Pancreas (tissue), 10 donors: ENCODE data around the gene LDLRAP1. TPM values are rescaled to one million over a fixed set of nuclear protein-coding genes. Genes with fewer than 3 reads are reported as not detected.

Experiments
- ATAC-seq, 4 donors: fragments of 200-7000 bp; cut with Tn5 transposase; one replicate each; pipeline versions ENCODE4 v1.8.0 to v1.9.1; 2020; ENCODE audit warnings: mild to moderate bottlenecking in 4 of 4, moderate library complexity in 4 of 4
- DNase-seq, 6 donors: peaks; one replicate each; pipeline ENCODE4 v3.0.0-alpha.2; 2020
- FAIRE-seq: peaks from 2 replicates; lab custom pipeline; 2012; peaks lifted over from hg19 to GRCh38; lab: Jason Lieb, UNC
- H3K27ac ChIP-seq, 4 donors: fragments of 200-600 bp; sonication (generic); 1 replicate in 3 of 4; 2 replicates in 1 of 4; pipeline versions ENCODE4 v1.5.0 to v1.8.0; 2020
- H3K27me3 ChIP-seq, 4 donors: fragments of 200-600 bp; one replicate each; pipeline ENCODE4 v1.8.0; 2021
- H3K36me3 ChIP-seq, 3 donors: fragments of 200-600 bp; sonication (generic) in 1 of 3; one replicate each; pipeline versions ENCODE4 v1.5.0 to v1.8.0; 2020 to 2021
- H3K4me1 ChIP-seq, 3 donors: fragments of 200-600 bp; one replicate each; pipeline ENCODE4 v1.8.0; 2021
- H3K4me3 ChIP-seq, 4 donors: fragments of 200-600 bp; sonication (generic) in 2 of 4; one replicate each; pipeline versions ENCODE4 v1.5.0 to v1.8.0; 2020 to 2021
- H3K9me3 ChIP-seq, 4 donors: fragments of 200-600 bp; one replicate each; pipeline ENCODE4 v1.8.0; 2021
- CTCF ChIP-seq, 4 donors: fragments of 200-600 bp; sonication (generic) in 3 of 4; IDR thresholded peaks; one replicate each; pipeline versions ENCODE4 v1.5.0 to v1.8.0; 2021; ENCODE audit warnings: antibody characterized with exemption in 4 of 4
- WGBS, 2 donors: extraction: QIAGEN DNeasy Blood & Tissue Kit; methylation state at CpG; one replicate each; pipeline ENCODE4 v1.1.7; 2013; 5-methylcytosine and 5-hydroxymethylcytosine counted together
- intact Hi-C, 3 donors: fragments of 100-400 bp; cut with DNase I; formaldehyde crosslinking; loops; one replicate each; pipeline versions ENCODE4 v1.11.1 to v1.14.2; 2022
- polyA plus RNA-seq, 2 donors: library from polyadenylated mRNA; stranded (reverse); fragments of 200-250 nt; gene quantifications; one replicate each; pipeline ENCODE4 v1.2.3, GENCODE V29; 2013
- total RNA-seq, 6 donors: library from RNA; stranded (reverse); fragmentation: NEBNext Ultra II Directional in 4 of 6; extraction: Animal tissue kit (Norgen Biotek cat#: 25700) in 4 of 6; gene quantifications; one replicate each; pipeline versions ENCODE4 v1.2.1 to v1.2.4, GENCODE V29; 2021 to 2023
- donor health status: healthy with polysubstance abuse.
- donor health status: DM: no; HTN: no; CAD: no; lungs with moderate emphysema.
- donor health status: DM: no; HTN: no; CAD: no.
- donor health status: control.
- donor health status: control.
- donor health status: Bipolar disorder and iron deficiency.
- donor health status: DM: yes; HTN: yes; CAD: no.
- donor health status: DM: no; HTN: no; CAD: no.
- donor health status: DM: no; HTN: no; CAD: no.
- donor health status: DM: yes; HTN: yes; CAD: no.

Gene LDLRAP1
- total and polyA plus RNA-seq, 8 donors: 21.0 to 71.9 (median 23.7) TPM

DNA sequence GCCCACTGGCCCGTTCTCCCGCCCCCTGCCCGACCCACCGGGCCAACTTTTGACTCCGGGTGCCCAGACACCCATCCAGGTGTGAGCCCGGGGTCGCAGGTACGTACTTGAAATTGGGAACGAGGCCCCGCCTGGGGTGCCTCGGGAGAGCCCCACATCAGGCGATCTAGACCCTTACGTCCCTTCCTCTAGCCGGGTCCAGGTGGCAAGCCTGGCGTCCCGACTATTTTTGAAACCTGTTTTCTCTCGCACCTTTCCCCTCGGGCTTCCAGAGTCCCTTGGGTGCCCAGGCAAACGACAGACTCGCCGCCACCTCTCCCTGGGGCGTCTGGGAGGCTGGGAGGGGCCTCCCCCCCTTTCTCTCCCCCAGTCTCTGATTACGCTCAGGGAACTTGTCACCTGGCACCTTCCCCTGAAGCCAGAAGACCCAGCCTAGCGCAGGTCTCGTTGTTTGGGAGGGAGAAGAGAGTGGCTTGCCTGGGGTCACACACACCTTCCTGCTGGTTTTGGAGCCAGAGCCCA lies 898 bp downstream of the LDLRAP1 start:
- DNase-seq (peak; percentile 74 to 87 (median 80)), ATAC-seq (peak; percentile 69 to 76 (median 74))

GRCh38 chr1:25544819-25545218 lies 1.4 kb downstream of the LDLRAP1 start:
- no peaks in the 10 kb centered on the region for H3K36me3 ChIP-seq
- FAIRE-seq (no peak), DNase-seq (peak in 5 of 6 donors; percentile 62 to 75 (median 68)), ATAC-seq (peak; percentile 31 to 58 (median 40))
- H3K4me3 ChIP-seq: peak overlapping the region in 3 of 4 donors; percentile 95 to 98 (median 96)
- WGBS, 2 donors: 10 to 17% methylated on average over 6 of the region's 6 CpGs
- no peak for TF ChIP-seq CTCF (IDR thresholded peaks at IDR 0.05)
- H3K27me3 ChIP-seq: no peaks in the 10 kb centered on the region
- H3K4me1 ChIP-seq: peaks cover 22 to 43% (median 30%) of the 10 kb centered on the region in 3 donors
- no peaks in the 10 kb centered on the region for H3K9me3 ChIP-seq
- intact Hi-C loops: no loop called here
- H3K27ac ChIP-seq: peak overlapping the region; percentile 78 to 91 (median 83)

More for the DNA sequence above, 898 bp downstream of the LDLRAP1 start:
- WGBS, 2 donors: 2 to 3% methylated on average over 25 of the region's 25 CpGs
- no peak for TF ChIP-seq CTCF (IDR thresholded peaks at IDR 0.05)
- Histone ChIP-seq H3K36me3 (no peaks in the 10 kb centered on the region), H3K27ac (peak overlapping the region; percentile 78 to 91 (median 83)), H3K4me3 (peak overlapping the region; percentile 87 to 98 (median 96)), H3K9me3 (no peaks in the 10 kb centered on the region), H3K4me1 (peaks cover 18 to 38% (median 25%) of the 10 kb centered on the region in 3 donors), H3K27me3 (no peaks in the 10 kb centered on the region)
- no peak for FAIRE-seq
- intact Hi-C loops: no loop called here

DNA sequence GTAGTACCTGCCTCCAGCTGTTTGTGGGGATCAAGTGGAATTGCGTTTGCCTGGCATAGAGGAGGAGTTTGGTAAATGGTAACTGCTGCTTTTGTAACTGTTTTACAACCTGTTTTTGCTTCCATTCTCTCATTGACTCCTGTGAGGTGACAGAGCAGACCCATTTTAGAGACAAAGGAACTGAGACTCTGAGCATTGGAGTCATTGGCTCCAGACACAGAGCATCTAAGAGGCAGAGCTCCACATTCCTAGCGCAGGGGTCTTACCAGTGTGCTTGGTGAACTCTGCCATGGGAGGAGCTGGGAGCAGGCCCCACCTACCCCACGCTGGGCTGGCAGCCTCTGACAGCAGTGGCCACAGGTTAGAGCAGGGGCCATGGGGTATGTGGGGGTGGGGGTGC lies 2.4 kb downstream of the LDLRAP1 start:
- no peak for ATAC-seq
- H3K36me3 ChIP-seq: no peaks in the 10 kb centered on the region
- peaks cover 31 to 53% (median 39%) of the 10 kb centered on the region in 3 donors for H3K4me1 ChIP-seq
- FAIRE-seq: no peak
- intact Hi-C loops: no loop called here
- 44 to 58% methylated on average over 3 of the region's 3 CpGs for WGBS, 2 donors
- DNase-seq: no peak
- no peak for TF ChIP-seq CTCF (IDR thresholded peaks at IDR 0.05)
- no peaks in the 10 kb centered on the region for H3K9me3 ChIP-seq
- H3K4me3 ChIP-seq: peak overlapping the region in 1 of 4 donors; percentile 96
- H3K27me3 ChIP-seq: no peaks in the 10 kb centered on the region
- no peak overlapping the region for H3K27ac ChIP-seq

DNA sequence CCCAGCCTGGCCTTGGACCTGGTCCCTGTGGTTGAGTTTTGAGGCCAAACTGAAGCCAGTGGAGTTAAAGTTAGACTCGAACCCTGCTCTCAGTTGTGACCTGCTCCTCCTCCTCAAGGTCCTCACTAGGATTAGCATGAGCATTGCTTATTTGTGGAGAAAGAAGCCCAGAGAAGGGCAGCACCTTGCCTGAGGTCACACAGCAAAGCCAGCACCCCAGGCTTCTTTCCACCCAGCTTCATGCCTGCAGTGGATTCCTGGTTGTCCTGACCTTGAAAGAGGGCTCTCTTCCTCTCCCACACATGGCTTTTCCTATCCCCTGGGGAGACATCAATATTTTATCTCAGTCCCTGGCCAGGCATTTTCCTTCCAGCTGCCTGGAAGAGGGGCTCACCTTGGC lies 2.8 kb downstream of the LDLRAP1 start:
- DNase-seq: no peak
- 28 to 38% methylated on average over 1 of the region's 1 CpG for WGBS, 2 donors
- Histone ChIP-seq H3K36me3 (no peaks in the 10 kb centered on the region), H3K27me3 (no peaks in the 10 kb centered on the region), H3K27ac (no peak overlapping the region), H3K9me3 (no peaks in the 10 kb centered on the region), H3K4me1 (peaks cover 33 to 50% (median 39%) of the 10 kb centered on the region in 3 donors), H3K4me3 (peak overlapping the region in 1 of 4 donors; percentile 96)
- no peak for TF ChIP-seq CTCF (IDR thresholded peaks at IDR 0.05)
- no peak for ATAC-seq
- intact Hi-C loops: no loop called here
- no peak for FAIRE-seq

GRCh38 chr1:25548601-25549000 lies 5.2 kb downstream of the LDLRAP1 start:
- Histone ChIP-seq H3K4me3 (no peak overlapping the region), H3K4me1 (peaks cover 33 to 44% (median 39%) of the 10 kb centered on the region in 3 donors), H3K27me3 (no peaks in the 10 kb centered on the region), H3K27ac (no peak overlapping the region), H3K36me3 (no peaks in the 10 kb centered on the region), H3K9me3 (no peaks in the 10 kb centered on the region)
- ATAC-seq (no peak), DNase-seq (no peak), FAIRE-seq (no peak)
- 61 to 66% methylated on average over 4 of the region's 4 CpGs for WGBS, 2 donors
- intact Hi-C loops: no loop called here
- no peak for TF ChIP-seq CTCF (IDR thresholded peaks at IDR 0.05)
